ENCODE measurements around the gene DNM3. TPM values are rescaled to one million over a fixed set of nuclear protein-coding genes. Genes with fewer than 3 reads are reported as not detected.

DNM3 gene
- total and polyA plus RNA-seq, 9 donors = 3.1 to 6.5 (median 4.4) TPM

GRCh38 chr1:171934664-171935063 lies 93.4 kb downstream of the DNM3 start:
- no peaks in the 10 kb centered on the region for H3K27me3 ChIP-seq
- H3K36me3 ChIP-seq = no peaks in the 10 kb centered on the region
- WGBS, 3 donors = 64 to 97% (median 64%) methylated on average over 3 of the region's 3 CpGs
- no peaks in the 10 kb centered on the region for H3K9me3 ChIP-seq
- H3K4me3 ChIP-seq = no peak overlapping the region
- no peak for DNase-seq
- no peak overlapping the region for H3K27ac ChIP-seq
- TF ChIP-seq POLR2A (IDR thresholded peaks at IDR 0.05) = no peak
- TF ChIP-seq, protein P1, sequence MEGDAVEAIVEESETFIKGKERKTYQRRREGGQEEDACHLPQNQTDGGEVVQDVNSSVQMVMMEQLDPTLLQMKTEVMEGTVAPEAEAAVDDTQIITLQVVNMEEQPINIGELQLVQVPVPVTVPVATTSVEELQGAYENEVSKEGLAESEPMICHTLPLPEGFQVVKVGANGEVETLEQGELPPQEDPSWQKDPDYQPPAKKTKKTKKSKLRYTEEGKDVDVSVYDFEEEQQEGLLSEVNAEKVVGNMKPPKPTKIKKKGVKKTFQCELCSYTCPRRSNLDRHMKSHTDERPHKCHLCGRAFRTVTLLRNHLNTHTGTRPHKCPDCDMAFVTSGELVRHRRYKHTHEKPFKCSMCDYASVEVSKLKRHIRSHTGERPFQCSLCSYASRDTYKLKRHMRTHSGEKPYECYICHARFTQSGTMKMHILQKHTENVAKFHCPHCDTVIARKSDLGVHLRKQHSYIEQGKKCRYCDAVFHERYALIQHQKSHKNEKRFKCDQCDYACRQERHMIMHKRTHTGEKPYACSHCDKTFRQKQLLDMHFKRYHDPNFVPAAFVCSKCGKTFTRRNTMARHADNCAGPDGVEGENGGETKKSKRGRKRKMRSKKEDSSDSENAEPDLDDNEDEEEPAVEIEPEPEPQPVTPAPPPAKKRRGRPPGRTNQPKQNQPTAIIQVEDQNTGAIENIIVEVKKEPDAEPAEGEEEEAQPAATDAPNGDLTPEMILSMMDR (IDR thresholded peaks at IDR 0.05) = no peak
- no peak for TF ChIP-seq EP300 (IDR thresholded peaks at IDR 0.05)
- intact Hi-C loops (cut with DNase I) = no loop called here
- no peaks in the 10 kb centered on the region for H3K4me1 ChIP-seq (ENCODE audit: insufficient read depth)

DNA sequence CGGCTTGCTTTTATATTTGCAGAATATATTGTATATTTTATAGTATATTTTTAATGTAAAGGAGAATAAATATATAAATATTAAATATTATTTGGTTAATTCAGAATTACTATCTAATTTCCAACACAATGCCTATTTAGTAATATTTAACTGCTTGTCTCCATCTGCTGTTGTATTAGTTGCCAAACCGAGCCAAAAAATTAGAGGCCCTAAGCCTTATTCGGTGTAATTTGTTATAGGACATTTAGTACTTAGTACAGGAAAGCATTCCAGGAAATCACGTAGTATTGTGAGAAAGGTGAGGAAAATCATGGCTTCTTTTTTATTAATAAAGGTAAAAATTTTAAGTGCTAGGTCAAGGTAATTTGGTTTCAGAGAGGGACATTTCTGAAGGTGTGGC lies 93.8 kb downstream of the DNM3 start:
- no peak for DNase-seq
- intact Hi-C loops (cut with DNase I) = no loop called here
- 74 to 76% (median 76%) methylated on average over 4 of the region's 4 CpGs for WGBS, 3 donors
- no peaks in the 10 kb centered on the region for H3K27me3 ChIP-seq
- H3K27ac ChIP-seq = no peak overlapping the region
- H3K9me3 ChIP-seq = no peaks in the 10 kb centered on the region
- H3K4me1 ChIP-seq (ENCODE audit: insufficient read depth) = no peaks in the 10 kb centered on the region
- no peak overlapping the region for H3K4me3 ChIP-seq
- no peak for TF ChIP-seq POLR2A (IDR thresholded peaks at IDR 0.05)
- TF ChIP-seq, protein P1 (IDR thresholded peaks at IDR 0.05) = no peak
- no peak for TF ChIP-seq EP300 (IDR thresholded peaks at IDR 0.05)
- H3K36me3 ChIP-seq = no peaks in the 10 kb centered on the region

- Histone ChIP-seq H3K9me3 (no peaks in the 10 kb centered on the region), H3K4me1 (ENCODE audit: insufficient read depth) (no peaks in the 10 kb centered on the region), H3K27me3 (no peaks in the 10 kb centered on the region), H3K36me3 (no peaks in the 10 kb centered on the region), H3K4me3 (no peak overlapping the region), H3K27ac (no peak overlapping the region)
- TF ChIP-seq EP300 (IDR thresholded peaks at IDR 0.05) (no peak), POLR2A (IDR thresholded peaks at IDR 0.05) (no peak)
- TF ChIP-seq, protein P1 (IDR thresholded peaks at IDR 0.05) = no peak
- intact Hi-C loops (cut with DNase I) = no loop called here
- DNase-seq = no peak
- 88 to 93% (median 92%) methylated on average over 1 of the region's 1 CpG for WGBS, 3 donors
Measured at GRCh38 chr1:171935664-171936063, 94.4 kb downstream of the DNM3 start.

DNA sequence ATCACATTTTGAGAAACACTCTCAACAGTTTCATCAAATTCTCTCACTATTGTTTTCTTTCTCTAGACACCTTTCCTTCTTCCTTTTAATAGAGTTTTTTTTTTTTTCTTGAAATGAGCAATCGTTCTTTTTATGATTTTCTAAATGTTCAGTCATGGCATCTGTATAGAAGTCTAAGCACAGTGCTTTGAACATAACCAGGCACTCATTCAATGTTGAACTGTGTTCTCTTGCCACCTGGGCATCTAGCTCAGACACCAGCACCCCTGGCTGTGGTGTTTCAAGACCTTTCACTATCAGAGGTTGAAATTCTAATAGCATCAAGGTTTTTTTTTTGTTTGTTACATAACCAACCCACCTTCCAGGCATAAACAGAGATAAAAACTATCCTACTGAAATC lies 96.6 kb downstream of the DNM3 start:
- intact Hi-C loops (cut with DNase I) = no loop called here
- DNase-seq = no peak
- no peak overlapping the region for H3K27ac ChIP-seq
- H3K36me3 ChIP-seq = no peaks in the 10 kb centered on the region
- H3K4me3 ChIP-seq = no peak overlapping the region
- no peak for TF ChIP-seq EP300 (IDR thresholded peaks at IDR 0.05)
- TF ChIP-seq, protein P1 (IDR thresholded peaks at IDR 0.05) = no peak
- no peak for TF ChIP-seq POLR2A (IDR thresholded peaks at IDR 0.05)
- no peaks in the 10 kb centered on the region for H3K9me3 ChIP-seq
- no peaks in the 10 kb centered on the region for H3K27me3 ChIP-seq
- 60 to 87% (median 61%) methylated on average over 1 of the region's 1 CpG for WGBS, 3 donors
- H3K4me1 ChIP-seq (ENCODE audit: insufficient read depth) = no peaks in the 10 kb centered on the region

GRCh38 chr1:171939740-171940139 lies 98.4 kb downstream of the DNM3 start:
- H3K9me3 ChIP-seq = no peaks in the 10 kb centered on the region
- 89 to 94% (median 91%) methylated on average over 4 of the region's 4 CpGs for WGBS, 3 donors
- no peaks in the 10 kb centered on the region for H3K4me1 ChIP-seq (ENCODE audit: insufficient read depth)
- intact Hi-C loops (cut with DNase I) = no loop called here
- TF ChIP-seq, protein P1 (IDR thresholded peaks at IDR 0.05) = no peak
- TF ChIP-seq EP300 (IDR thresholded peaks at IDR 0.05) (no peak), POLR2A (IDR thresholded peaks at IDR 0.05) (no peak)
- no peak for DNase-seq
- H3K36me3 ChIP-seq = no peaks in the 10 kb centered on the region
- no peak overlapping the region for H3K4me3 ChIP-seq
- no peak overlapping the region for H3K27ac ChIP-seq
- no peaks in the 10 kb centered on the region for H3K27me3 ChIP-seq
